AG09319 (cell line): ENCODE data around the gene EPS8L1.

Experiments used
- DNase-seq: peaks from one replicate; pipeline ENCODE4 v3.0.0-alpha.2; 2010; ENCODE audit warnings: low read depth; ENCODE audit errors: extremely low read depth
- CTCF ChIP-seq: IDR thresholded peaks from 2 replicates; pipeline ENCODE4 v1.5.1; 2011; ENCODE audit warnings: low read depth, mild to moderate bottlenecking, inconsistent platforms, low read length, moderate library complexity

EPS8L1 gene

GRCh38 chr19:55088543-55089341, 13.1 kb downstream of the EPS8L1 start:
- peak; percentile 62 for TF ChIP-seq CTCF

GRCh38 chr19:55089342-55089944, 13.8 kb downstream of the EPS8L1 start:
- TF ChIP-seq CTCF, result no peak
- no peak for DNase-seq

More at GRCh38 chr19:55088543-55089341, 13.1 kb downstream of the EPS8L1 start:
- no peak for DNase-seq

GRCh38 chr19:55090564-55090963, 14.9 kb downstream of the EPS8L1 start:
- TF ChIP-seq CTCF, result no peak
- DNase-seq, result no peak

- no peak for TF ChIP-seq CTCF
- no peak for DNase-seq
Observed at GRCh38 chr19:55091126-55091910, 15.6 kb downstream of the EPS8L1 start.

GRCh38 chr19:55091955-55092354, 16.3 kb downstream of the EPS8L1 start:
- DNase-seq, result no peak

GRCh38 chr19:55092423-55093318, 17.0 kb downstream of the EPS8L1 start:
- no peak for TF ChIP-seq CTCF
- DNase-seq, result no peak

More at GRCh38 chr19:55091955-55092354, 16.3 kb downstream of the EPS8L1 start:
- no peak for TF ChIP-seq CTCF
